ENCODE measurements around the gene TMEM63C.

TMEM63C gene

DNA sequence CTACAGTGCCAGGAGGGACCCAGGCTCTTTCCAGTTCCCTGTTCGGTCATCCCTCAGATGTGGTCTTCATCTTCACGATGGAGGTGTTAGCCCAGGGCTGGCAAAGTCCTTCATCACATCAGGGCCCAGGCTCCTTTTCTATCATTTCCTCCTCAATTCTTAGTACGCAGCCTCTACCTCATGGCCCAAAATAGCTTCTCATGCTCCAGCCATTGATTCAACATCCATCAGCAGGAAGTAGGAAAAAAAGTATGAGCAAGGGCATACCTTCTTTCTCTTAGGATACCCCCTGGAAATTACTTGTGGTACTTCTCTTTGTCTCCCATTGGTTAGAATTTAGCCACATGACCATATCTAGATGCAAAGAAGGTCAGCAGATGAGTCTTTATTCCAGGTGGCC is 27.8 kb upstream of the TMEM63C start:
- Histone ChIP-seq H3K4me3 (ENCODE audit: low read depth in 1 of 2, low read length in 1 of 2) (no peak overlapping the region), H3K36me3 (no peaks in the 10 kb centered on the region), H3K4me1 (ENCODE audit: control insufficient read depth in 1 of 2, insufficient read depth in 1 of 2, low read depth in 1 of 2, low read length in 1 of 2) (no peaks in the 10 kb centered on the region), H3K9me3 (no peaks in the 10 kb centered on the region), H3K27ac (no peak overlapping the region), H3K27me3 (peaks cover 64% of the 10 kb centered on the region)
- TF ChIP-seq, protein P1, sequence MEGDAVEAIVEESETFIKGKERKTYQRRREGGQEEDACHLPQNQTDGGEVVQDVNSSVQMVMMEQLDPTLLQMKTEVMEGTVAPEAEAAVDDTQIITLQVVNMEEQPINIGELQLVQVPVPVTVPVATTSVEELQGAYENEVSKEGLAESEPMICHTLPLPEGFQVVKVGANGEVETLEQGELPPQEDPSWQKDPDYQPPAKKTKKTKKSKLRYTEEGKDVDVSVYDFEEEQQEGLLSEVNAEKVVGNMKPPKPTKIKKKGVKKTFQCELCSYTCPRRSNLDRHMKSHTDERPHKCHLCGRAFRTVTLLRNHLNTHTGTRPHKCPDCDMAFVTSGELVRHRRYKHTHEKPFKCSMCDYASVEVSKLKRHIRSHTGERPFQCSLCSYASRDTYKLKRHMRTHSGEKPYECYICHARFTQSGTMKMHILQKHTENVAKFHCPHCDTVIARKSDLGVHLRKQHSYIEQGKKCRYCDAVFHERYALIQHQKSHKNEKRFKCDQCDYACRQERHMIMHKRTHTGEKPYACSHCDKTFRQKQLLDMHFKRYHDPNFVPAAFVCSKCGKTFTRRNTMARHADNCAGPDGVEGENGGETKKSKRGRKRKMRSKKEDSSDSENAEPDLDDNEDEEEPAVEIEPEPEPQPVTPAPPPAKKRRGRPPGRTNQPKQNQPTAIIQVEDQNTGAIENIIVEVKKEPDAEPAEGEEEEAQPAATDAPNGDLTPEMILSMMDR (IDR thresholded peaks at IDR 0.05): no peak

DNA sequence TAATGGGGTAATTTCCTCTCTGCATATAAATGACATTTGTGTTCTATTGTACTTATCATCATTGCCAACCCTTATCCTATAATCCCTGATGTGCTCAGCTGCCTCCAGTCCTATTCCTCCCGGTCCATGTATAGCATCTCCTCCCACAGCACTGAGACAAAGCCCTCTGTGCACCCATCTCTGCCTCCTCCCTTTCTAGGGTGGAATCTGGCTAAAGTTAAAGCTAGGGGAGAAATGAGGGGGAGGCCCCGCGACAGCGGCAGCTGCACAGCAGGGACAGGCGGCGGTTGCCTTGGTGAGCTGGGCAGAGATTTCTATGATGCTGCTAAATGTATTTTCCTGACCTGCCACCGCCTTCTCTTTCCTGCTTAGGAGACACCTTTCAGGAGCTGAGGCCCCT is 27.2 kb upstream of the TMEM63C start:
- no peaks in the 10 kb centered on the region for H3K9me3 ChIP-seq
- H3K27me3 ChIP-seq: peaks cover 66% of the 10 kb centered on the region
- no peak overlapping the region for H3K4me3 ChIP-seq (ENCODE audit: low read depth in 1 of 2, low read length in 1 of 2)
- no peaks in the 10 kb centered on the region for H3K36me3 ChIP-seq
- TF ChIP-seq, protein P1 (IDR thresholded peaks at IDR 0.05): no peak
- H3K27ac ChIP-seq: no peak overlapping the region
- H3K4me1 ChIP-seq (ENCODE audit: control insufficient read depth in 1 of 2, insufficient read depth in 1 of 2, low read depth in 1 of 2, low read length in 1 of 2): no peaks in the 10 kb centered on the region

DNA sequence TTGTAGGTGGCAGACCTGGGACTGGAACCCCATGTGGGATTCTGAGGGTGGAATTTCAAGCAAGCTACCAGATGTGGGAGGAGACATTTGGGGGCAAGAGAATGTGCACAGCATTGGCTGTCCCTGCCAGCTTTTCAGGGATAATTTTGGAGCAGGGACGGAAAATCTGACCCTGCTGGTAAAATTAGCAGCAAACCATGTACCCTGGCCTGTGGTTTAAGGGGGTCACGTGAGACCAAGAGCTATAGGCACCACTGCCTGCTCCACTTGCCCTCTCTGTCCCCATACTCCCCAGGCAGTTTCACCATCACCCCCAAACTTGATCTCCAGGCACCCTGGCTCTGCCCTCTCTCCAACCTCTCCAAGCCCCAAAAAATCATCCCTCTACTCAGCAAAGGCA is 26.5 kb upstream of the TMEM63C start:
- H3K27ac ChIP-seq: no peak overlapping the region
- no peaks in the 10 kb centered on the region for H3K36me3 ChIP-seq
- TF ChIP-seq, protein P1 (IDR thresholded peaks at IDR 0.05): no peak
- no peaks in the 10 kb centered on the region for H3K9me3 ChIP-seq
- H3K27me3 ChIP-seq: peaks cover 62% of the 10 kb centered on the region
- no peak overlapping the region for H3K4me3 ChIP-seq (ENCODE audit: low read depth in 1 of 2, low read length in 1 of 2)
- H3K4me1 ChIP-seq (ENCODE audit: control insufficient read depth in 1 of 2, insufficient read depth in 1 of 2, low read depth in 1 of 2, low read length in 1 of 2): no peaks in the 10 kb centered on the region

DNA sequence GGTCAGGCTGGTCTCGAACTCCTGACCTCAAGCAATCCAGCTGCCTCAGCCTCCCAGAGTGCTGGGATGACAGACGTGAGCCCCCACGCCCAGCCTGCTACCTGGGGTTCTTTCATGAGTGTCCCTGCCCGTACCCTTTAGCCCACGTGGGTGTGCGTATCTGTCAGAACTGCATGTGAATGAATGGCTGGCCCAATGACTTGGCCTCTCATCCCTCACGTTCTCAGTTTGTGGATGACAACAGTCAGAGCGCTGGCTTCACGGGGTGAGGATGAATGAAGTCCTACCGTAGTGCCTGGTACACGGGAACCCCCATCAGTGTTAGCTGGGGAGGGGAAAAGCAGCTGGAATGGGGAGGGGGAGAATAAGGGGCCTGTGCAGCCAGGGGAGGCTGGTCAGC is 23.9 kb upstream of the TMEM63C start:
- Histone ChIP-seq H3K27ac (no peak overlapping the region), H3K4me3 (ENCODE audit: low read depth in 1 of 2, low read length in 1 of 2) (no peak overlapping the region), H3K27me3 (peaks cover 77% of the 10 kb centered on the region), H3K4me1 (ENCODE audit: control insufficient read depth in 1 of 2, insufficient read depth in 1 of 2, low read depth in 1 of 2, low read length in 1 of 2) (no peaks in the 10 kb centered on the region), H3K36me3 (no peaks in the 10 kb centered on the region), H3K9me3 (no peaks in the 10 kb centered on the region)
- TF ChIP-seq, protein P1 (IDR thresholded peaks at IDR 0.05): no peak

DNA sequence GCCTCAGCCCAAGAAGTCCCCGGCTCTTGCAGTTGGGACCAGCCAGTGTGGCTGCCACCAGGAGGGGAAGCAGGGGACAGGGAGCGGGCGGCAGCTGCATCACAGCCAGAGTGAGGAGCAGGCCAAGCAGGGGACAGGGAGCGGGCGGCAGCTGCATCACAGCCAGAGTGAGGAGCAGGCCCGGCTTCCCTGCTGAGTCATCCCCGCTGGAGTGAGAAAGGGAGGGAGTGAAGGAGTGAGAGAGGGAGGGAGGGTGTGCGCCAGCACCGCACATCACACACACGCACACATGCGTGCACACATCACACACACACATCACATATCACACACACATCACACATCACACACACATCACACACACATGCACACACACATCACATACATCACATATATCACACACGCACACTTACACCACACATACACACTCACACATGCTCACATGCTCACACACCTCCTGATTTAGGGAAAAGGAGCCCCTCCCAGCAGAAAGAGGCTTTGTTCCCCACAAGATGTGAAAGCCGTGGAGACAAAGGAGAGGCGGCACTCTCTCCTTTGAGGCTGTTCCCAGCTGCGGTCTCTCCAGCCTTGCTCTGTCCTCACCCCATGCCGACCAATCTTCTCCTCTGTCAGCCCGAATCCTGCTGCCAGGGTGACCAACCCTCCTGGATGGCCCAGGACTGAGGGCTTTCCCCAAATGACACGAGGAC is 23.3 kb upstream of the TMEM63C start:
- no peak overlapping the region for H3K4me3 ChIP-seq (ENCODE audit: low read depth in 1 of 2, low read length in 1 of 2)
- no peaks in the 10 kb centered on the region for H3K9me3 ChIP-seq
- TF ChIP-seq, protein P1 (IDR thresholded peaks at IDR 0.05): no peak
- no peak overlapping the region for H3K27ac ChIP-seq
- no peaks in the 10 kb centered on the region for H3K36me3 ChIP-seq
- H3K4me1 ChIP-seq (ENCODE audit: control insufficient read depth in 1 of 2, insufficient read depth in 1 of 2, low read depth in 1 of 2, low read length in 1 of 2): no peaks in the 10 kb centered on the region
- H3K27me3 ChIP-seq: peaks cover 80% of the 10 kb centered on the region
